K562 (cell line): ENCODE measurements around the gene PPFIA3. TPM values are rescaled to one million over a fixed set of nuclear protein-coding genes. Genes with fewer than 3 reads are reported as not detected.

ENCODE experiments used
- CBX1 ChIP-seq: sonication (generic); IDR thresholded peaks from 2 replicates; pipeline ENCODE4 v1.6.1; 2016; ENCODE audit warnings: antibody characterized with exemption, low read depth, mild to moderate bottlenecking
- CBX3 ChIP-seq, 2 experiments: IDR thresholded peaks; 1 replicate in 1 of 2; 2 replicates in 1 of 2; pipeline ENCODE4 v1.6.1; 2012; ENCODE audit warnings: inconsistent platforms in 2 of 2, low read length in 2 of 2, borderline replicate concordance in 1 of 2, control low read depth in 1 of 2
- HCFC1 ChIP-seq: IDR thresholded peaks from 2 replicates; pipeline ENCODE4 v1.6.1; 2012; ENCODE audit warnings: low read depth, low read length, improper control_type of control experiment
- HNRNPH1 ChIP-seq: fragments of 200-400 bp; formaldehyde crosslinking; optimal IDR thresholded peaks from 2 replicates; pipeline ENCODE3; 2017; ENCODE audit warnings: low read depth, mild to moderate bottlenecking, low read length, moderate library complexity
- NFATC3 ChIP-seq: fragments of 450-650 bp; IDR thresholded peaks from 2 replicates; pipeline ENCODE4 v1.6.1; 2017; ENCODE audit warnings: mild to moderate bottlenecking
- RNF2 ChIP-seq: sonication (generic); IDR thresholded peaks from 2 replicates; pipeline ENCODE4 v1.6.1; 2016
- SOX6 ChIP-seq: fragments of 450-650 bp; IDR thresholded peaks from 2 replicates; pipeline ENCODE4 v1.6.1; 2014; ENCODE audit warnings: mild to moderate bottlenecking
- TRIM24 ChIP-seq, 2 experiments: fragments of 450-650 bp; IDR thresholded peaks; 2 replicates each; pipeline ENCODE4 v1.6.1; 2016
- ZC3H11A ChIP-seq: IDR thresholded peaks from 2 replicates; pipeline ENCODE4 v1.6.1; 2012; ENCODE audit warnings: low read depth, low read length, improper control_type of control experiment
- ZNF134 ChIP-seq: fragments of 250-450 bp; sonication (Bioruptor Pico); conservative IDR thresholded peaks from 2 replicates; pipeline ENCODE4 v1.4.0; 2020
- ZNF347 ChIP-seq: fragments of 450-650 bp; formaldehyde crosslinking; IDR thresholded peaks from 2 replicates; pipeline ENCODE4 v1.4.0; 2020; ENCODE audit warnings: low read depth, mild to moderate bottlenecking, moderate library complexity
- ZNF561 ChIP-seq: fragments of 450-650 bp; formaldehyde crosslinking; conservative IDR thresholded peaks from 2 replicates; pipeline ENCODE4 v1.4.0; 2020; ENCODE audit warnings: mild to moderate bottlenecking, moderate library complexity
- polyA plus RNA-seq, 8 experiments: library from polyadenylated mRNA; depleted of rRNA in 4 of 8; stranded (reverse) in 5 of 8; unstranded in 3 of 8; fragments of >200 nt; fragmentation: Nextera tagmentation in 2 of 8; fragmentation: Illumina TruSeq in 1 of 8; extraction: Ambion mirVana in 2 of 8; extraction: Trizol in 1 of 8; gene quantifications; 2 replicates each; pipeline versions ENCODE4 v1.2.1 to v1.2.3, GENCODE V29; 2011 to 2014; ENCODE audit warnings: inconsistent platforms in 1 of 8, missing spikeins in 1 of 8
- total RNA-seq, 7 experiments: library from RNA; depleted of rRNA in 6 of 7; stranded (reverse); fragments of >200 nt in 6 of 7; fragmentation: Illumina TruSeq in 2 of 7; extraction: Trizol in 2 of 7; gene quantifications; 2 replicates each; pipeline versions ENCODE4 v1.2.1 to v1.2.3, GENCODE V29; 2011 to 2021; ENCODE audit warnings: low replicate concordance in 1 of 7
- TF ChIP-seq, protein P1 (sequence below): fragments of 450-650 bp; formaldehyde crosslinking; IDR thresholded peaks from 2 replicates; pipeline ENCODE4 v1.4.0; 2022; ENCODE audit warnings: mild to moderate bottlenecking, moderate library complexity
- TF ChIP-seq, protein P2 (sequence below): fragments of 250-450 bp; sonication (Bioruptor Pico); IDR thresholded peaks from 2 replicates; pipeline ENCODE4 v1.8.0; 2021; ENCODE audit warnings: borderline replicate concordance, mild to moderate bottlenecking, moderate library complexity; ENCODE audit not compliant: poor library complexity, severe bottlenecking
- TF ChIP-seq, protein P3 (sequence below): sonication (generic); formaldehyde crosslinking; IDR thresholded peaks from 2 replicates; pipeline ENCODE4 v1.8.0; 2022; ENCODE audit warnings: mild to moderate bottlenecking, low read depth, missing genetic modification reagents
- TF ChIP-seq, protein P4 (sequence below): IDR thresholded peaks from 2 replicates; pipeline ENCODE4 v1.6.1; 2011; ENCODE audit warnings: borderline replicate concordance, low read depth, mild to moderate bottlenecking, moderate library complexity, low read length; ENCODE audit not compliant: insufficient read depth, poor library complexity, severe bottlenecking
- TF ChIP-seq, protein P5 (sequence below): fragments of 450-650 bp; formaldehyde crosslinking; IDR thresholded peaks from 2 replicates; pipeline ENCODE4 v1.4.0; 2020; ENCODE audit warnings: mild to moderate bottlenecking

Gene PPFIA3
- total and polyA plus RNA-seq, 9 of the 15 experiments (the other 6 are each of a cell fraction or from before 2014, with no cell fraction given), result 0.10 to 53.0 (median 17.6) TPM

DNA sequence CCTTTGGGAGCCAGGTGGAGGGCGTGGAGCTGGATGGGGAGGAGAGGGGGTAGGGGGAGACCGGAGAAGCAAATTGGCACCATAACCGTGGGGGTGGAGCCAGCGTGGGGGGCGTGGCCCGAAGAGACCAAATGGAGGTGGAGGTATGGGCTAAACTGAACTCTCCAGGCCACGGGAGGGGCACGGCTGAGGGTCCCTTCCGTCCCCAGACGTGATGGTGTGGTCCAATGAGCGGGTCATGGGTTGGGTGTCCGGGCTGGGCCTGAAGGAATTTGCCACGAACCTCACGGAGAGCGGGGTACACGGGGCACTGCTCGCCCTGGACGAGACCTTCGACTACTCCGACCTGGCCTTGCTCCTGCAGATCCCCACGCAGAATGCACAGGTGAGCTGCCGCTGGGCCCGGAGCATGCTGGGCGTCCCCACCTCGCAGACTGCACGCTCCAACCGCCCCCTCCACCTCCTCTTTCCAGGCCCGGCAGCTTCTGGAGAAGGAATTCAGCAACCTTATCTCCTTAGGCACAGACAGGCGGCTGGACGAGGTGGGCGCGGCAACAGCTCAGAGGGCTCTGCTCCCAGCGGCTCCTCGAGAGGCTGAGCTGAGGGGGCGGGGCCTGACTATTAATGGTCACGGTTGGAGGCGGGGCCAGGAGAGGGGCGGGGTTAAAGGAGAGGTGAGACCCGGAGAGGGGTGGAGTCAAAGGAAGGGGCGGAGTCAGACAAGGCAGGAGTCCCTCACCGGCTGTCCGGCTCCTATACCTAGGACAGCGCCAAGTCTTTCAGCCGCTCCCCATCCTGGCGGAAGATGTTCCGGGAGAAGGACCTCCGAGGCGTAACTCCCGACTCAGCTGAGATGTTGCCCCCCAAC lies 29.7 kb downstream of the PPFIA3 start (continued):
- TF ChIP-seq ZNF347 (CRISPR knock-in tag), result no peak
- TF ChIP-seq TRIM24 (IDR thresholded peaks at IDR 0.05), result no peak
- TF ChIP-seq, protein P1, sequence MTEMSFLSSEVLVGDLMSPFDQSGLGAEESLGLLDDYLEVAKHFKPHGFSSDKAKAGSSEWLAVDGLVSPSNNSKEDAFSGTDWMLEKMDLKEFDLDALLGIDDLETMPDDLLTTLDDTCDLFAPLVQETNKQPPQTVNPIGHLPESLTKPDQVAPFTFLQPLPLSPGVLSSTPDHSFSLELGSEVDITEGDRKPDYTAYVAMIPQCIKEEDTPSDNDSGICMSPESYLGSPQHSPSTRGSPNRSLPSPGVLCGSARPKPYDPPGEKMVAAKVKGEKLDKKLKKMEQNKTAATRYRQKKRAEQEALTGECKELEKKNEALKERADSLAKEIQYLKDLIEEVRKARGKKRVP (CRISPR knock-in tag), result no peak
- no peak; the same call in 1 of the 2 replicates for TF ChIP-seq SOX6
- TF ChIP-seq, protein P2, sequence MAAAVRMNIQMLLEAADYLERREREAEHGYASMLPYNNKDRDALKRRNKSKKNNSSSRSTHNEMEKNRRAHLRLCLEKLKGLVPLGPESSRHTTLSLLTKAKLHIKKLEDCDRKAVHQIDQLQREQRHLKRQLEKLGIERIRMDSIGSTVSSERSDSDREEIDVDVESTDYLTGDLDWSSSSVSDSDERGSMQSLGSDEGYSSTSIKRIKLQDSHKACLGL (CRISPR knock-in tag), result no peak
- TF ChIP-seq, protein P3, sequence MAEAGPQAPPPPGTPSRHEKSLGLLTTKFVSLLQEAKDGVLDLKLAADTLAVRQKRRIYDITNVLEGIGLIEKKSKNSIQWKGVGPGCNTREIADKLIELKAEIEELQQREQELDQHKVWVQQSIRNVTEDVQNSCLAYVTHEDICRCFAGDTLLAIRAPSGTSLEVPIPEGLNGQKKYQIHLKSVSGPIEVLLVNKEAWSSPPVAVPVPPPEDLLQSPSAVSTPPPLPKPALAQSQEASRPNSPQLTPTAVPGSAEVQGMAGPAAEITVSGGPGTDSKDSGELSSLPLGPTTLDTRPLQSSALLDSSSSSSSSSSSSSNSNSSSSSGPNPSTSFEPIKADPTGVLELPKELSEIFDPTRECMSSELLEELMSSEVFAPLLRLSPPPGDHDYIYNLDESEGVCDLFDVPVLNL (CRISPR knock-in tag), result no peak
- 0 out of 2 replicates have a peak, but pooled peaks have one; percentile 9 for TF ChIP-seq HCFC1
- TF ChIP-seq ZNF134 (CRISPR knock-in tag), result no peak
- TF ChIP-seq ZNF561 (CRISPR knock-in tag), result no peak
- TF ChIP-seq CBX3 (IDR thresholded peaks at IDR 0.05; ENCODE audit: borderline replicate concordance in 1 of 2, low read length in 2 of 2), result peak in 1 of 2 experiments; percentile 16; a peak in 1 of 3 replicates
- TF ChIP-seq HNRNPH1, result no peak
- TF ChIP-seq RNF2, result no peak; the same call in 1 of the 2 replicates
- TF ChIP-seq NFATC3, result no peak
- TF ChIP-seq CBX1, result no peak
- TF ChIP-seq, protein P4, sequence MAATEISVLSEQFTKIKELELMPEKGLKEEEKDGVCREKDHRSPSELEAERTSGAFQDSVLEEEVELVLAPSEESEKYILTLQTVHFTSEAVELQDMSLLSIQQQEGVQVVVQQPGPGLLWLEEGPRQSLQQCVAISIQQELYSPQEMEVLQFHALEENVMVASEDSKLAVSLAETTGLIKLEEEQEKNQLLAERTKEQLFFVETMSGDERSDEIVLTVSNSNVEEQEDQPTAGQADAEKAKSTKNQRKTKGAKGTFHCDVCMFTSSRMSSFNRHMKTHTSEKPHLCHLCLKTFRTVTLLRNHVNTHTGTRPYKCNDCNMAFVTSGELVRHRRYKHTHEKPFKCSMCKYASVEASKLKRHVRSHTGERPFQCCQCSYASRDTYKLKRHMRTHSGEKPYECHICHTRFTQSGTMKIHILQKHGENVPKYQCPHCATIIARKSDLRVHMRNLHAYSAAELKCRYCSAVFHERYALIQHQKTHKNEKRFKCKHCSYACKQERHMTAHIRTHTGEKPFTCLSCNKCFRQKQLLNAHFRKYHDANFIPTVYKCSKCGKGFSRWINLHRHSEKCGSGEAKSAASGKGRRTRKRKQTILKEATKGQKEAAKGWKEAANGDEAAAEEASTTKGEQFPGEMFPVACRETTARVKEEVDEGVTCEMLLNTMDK, result no peak
- no peak for TF ChIP-seq ZC3H11A
- TF ChIP-seq, protein P5, sequence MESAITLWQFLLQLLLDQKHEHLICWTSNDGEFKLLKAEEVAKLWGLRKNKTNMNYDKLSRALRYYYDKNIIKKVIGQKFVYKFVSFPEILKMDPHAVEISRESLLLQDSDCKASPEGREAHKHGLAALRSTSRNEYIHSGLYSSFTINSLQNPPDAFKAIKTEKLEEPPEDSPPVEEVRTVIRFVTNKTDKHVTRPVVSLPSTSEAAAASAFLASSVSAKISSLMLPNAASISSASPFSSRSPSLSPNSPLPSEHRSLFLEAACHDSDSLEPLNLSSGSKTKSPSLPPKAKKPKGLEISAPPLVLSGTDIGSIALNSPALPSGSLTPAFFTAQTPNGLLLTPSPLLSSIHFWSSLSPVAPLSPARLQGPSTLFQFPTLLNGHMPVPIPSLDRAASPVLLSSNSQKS (CRISPR knock-in tag), result no peak
